ENCODE measurements around the gene CWC27. TPM values are rescaled to one million over a fixed set of nuclear protein-coding genes. Genes with fewer than 3 reads are reported as not detected.

The CWC27 gene
- total and polyA plus RNA-seq, 9 of the 15 experiments (the other 6 are each of a cell fraction or from before 2014, with no cell fraction given): 19.7 to 49.3 (median 38.3) TPM

DNA sequence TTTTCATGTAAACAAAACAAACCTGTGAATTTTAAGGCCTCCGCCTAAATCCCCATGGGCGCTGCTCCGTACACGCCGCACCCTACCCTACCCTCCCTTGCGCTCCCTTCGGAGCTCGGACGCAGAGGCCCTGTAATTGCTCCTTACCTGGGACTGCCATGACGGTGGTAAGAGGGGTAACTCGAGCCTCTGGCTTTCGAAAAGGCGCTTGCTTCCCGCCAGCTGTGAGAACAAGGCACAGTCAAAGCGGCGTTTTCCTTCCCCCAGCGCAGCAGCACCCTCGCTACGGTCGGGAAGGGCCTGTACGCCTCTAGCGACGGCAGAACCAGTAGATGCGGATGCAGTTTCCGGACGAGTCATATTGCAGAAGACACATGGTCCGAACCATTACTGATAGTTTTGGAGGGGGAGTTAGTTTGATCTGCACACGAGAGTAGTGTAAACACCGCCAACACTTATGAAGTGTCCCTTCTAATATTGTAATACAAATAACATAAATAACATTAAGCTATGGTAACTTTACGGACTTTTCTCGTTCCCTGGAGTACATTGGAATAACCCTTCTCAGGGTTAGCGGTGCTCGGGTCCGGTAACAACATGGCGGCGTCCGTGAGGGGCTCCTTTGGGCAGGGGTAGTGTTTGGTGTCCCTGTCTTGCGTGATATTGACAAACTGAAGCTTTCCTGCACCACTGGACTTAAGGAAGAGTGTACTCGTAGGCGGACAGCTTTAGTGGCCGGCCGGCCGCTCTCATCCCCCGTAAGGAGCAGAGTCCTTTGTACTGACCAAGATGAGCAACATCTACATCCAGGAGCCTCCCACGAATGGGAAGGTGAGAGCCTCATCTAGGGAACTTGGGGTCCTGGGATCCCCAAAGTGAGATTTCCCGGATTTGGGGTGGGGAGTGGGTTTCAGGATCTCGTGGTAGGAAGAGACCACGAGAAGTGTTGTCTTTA is at the start of gene CWC27, which contains the start of gene SREK1IP1 (continued):
- TF ChIP-seq NR4A1 (CRISPR knock-in tag; IDR thresholded peaks at IDR 0.05) (no peak), NR4A1 (tag; IDR thresholded peaks at IDR 0.05) (peak; percentile 54; the same call in 1 of the 2 replicates), HDAC1 (IDR thresholded peaks at IDR 0.05) (no peak; a peak in 2 of 4 replicates), MEIS2 (IDR thresholded peaks at IDR 0.05; ENCODE audit: partially characterized antibody) (no peak), KLF13 (tag; IDR thresholded peaks at IDR 0.05; ENCODE audit: borderline replicate concordance, low read depth) (no peak), MYNN (IDR thresholded peaks at IDR 0.05) (no peak), MYNN (CRISPR knock-in tag; IDR thresholded peaks at IDR 0.05) (no peak), U2AF1 (optimal IDR thresholded peaks at IDR 0.05; ENCODE audit: low read depth, low read length) (no peak), CCNT2 (IDR thresholded peaks at IDR 0.05; ENCODE audit: borderline replicate concordance, extremely low read depth, insufficient read length, low read depth, low read length) (no peak), MIER1 (IDR thresholded peaks at IDR 0.05; ENCODE audit: low read depth) (peak; percentile 57; the same call in 1 of the 2 replicates), MCM5 (IDR thresholded peaks at IDR 0.05; ENCODE audit: low read depth) (no peak), FOXA1 (IDR thresholded peaks at IDR 0.05; ENCODE audit: borderline replicate concordance) (no peak), CREM (IDR thresholded peaks at IDR 0.05; ENCODE audit: low read depth) (peak; percentile 72), DDX20 (tag; IDR thresholded peaks at IDR 0.05; ENCODE audit: low read depth) (no peak), CREBBP (IDR thresholded peaks at IDR 0.05; ENCODE audit: low read depth, low read length) (no peak), KLF6 (CRISPR knock-in tag; IDR thresholded peaks at IDR 0.05; ENCODE audit: borderline replicate concordance) (no peak)
- TF ChIP-seq, protein P1, sequence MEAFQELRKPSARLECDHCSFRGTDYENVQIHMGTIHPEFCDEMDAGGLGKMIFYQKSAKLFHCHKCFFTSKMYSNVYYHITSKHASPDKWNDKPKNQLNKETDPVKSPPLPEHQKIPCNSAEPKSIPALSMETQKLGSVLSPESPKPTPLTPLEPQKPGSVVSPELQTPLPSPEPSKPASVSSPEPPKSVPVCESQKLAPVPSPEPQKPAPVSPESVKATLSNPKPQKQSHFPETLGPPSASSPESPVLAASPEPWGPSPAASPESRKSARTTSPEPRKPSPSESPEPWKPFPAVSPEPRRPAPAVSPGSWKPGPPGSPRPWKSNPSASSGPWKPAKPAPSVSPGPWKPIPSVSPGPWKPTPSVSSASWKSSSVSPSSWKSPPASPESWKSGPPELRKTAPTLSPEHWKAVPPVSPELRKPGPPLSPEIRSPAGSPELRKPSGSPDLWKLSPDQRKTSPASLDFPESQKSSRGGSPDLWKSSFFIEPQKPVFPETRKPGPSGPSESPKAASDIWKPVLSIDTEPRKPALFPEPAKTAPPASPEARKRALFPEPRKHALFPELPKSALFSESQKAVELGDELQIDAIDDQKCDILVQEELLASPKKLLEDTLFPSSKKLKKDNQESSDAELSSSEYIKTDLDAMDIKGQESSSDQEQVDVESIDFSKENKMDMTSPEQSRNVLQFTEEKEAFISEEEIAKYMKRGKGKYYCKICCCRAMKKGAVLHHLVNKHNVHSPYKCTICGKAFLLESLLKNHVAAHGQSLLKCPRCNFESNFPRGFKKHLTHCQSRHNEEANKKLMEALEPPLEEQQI (IDR thresholded peaks at IDR 0.05): peak; percentile 87
- TF ChIP-seq, protein P2, sequence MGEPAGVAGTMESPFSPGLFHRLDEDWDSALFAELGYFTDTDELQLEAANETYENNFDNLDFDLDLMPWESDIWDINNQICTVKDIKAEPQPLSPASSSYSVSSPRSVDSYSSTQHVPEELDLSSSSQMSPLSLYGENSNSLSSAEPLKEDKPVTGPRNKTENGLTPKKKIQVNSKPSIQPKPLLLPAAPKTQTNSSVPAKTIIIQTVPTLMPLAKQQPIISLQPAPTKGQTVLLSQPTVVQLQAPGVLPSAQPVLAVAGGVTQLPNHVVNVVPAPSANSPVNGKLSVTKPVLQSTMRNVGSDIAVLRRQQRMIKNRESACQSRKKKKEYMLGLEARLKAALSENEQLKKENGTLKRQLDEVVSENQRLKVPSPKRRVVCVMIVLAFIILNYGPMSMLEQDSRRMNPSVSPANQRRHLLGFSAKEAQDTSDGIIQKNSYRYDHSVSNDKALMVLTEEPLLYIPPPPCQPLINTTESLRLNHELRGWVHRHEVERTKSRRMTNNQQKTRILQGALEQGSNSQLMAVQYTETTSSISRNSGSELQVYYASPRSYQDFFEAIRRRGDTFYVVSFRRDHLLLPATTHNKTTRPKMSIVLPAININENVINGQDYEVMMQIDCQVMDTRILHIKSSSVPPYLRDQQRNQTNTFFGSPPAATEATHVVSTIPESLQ (CRISPR knock-in tag; IDR thresholded peaks at IDR 0.05): 0 out of 2 replicates have a peak, but pooled peaks have one; percentile 38
- TF ChIP-seq, protein P3, sequence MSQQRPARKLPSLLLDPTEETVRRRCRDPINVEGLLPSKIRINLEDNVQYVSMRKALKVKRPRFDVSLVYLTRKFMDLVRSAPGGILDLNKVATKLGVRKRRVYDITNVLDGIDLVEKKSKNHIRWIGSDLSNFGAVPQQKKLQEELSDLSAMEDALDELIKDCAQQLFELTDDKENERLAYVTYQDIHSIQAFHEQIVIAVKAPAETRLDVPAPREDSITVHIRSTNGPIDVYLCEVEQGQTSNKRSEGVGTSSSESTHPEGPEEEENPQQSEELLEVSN (IDR thresholded peaks at IDR 0.05; ENCODE audit: borderline replicate concordance in 1 of 2, extremely low read depth in 1 of 2, insufficient read depth in 1 of 2, insufficient read length in 1 of 2, low read depth in 1 of 2, low read length in 1 of 2, poor library complexity in 1 of 2, severe bottlenecking in 1 of 2): no peak
- TF ChIP-seq, protein P4, sequence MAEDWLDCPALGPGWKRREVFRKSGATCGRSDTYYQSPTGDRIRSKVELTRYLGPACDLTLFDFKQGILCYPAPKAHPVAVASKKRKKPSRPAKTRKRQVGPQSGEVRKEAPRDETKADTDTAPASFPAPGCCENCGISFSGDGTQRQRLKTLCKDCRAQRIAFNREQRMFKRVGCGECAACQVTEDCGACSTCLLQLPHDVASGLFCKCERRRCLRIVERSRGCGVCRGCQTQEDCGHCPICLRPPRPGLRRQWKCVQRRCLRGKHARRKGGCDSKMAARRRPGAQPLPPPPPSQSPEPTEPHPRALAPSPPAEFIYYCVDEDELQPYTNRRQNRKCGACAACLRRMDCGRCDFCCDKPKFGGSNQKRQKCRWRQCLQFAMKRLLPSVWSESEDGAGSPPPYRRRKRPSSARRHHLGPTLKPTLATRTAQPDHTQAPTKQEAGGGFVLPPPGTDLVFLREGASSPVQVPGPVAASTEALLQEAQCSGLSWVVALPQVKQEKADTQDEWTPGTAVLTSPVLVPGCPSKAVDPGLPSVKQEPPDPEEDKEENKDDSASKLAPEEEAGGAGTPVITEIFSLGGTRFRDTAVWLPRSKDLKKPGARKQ (CRISPR knock-in tag; IDR thresholded peaks at IDR 0.05): no peak

Measured in K562 (cell line).